Liver (tissue), 9 donors: ENCODE measurements around the gene PFAS. TPM values are rescaled to one million over a fixed set of nuclear protein-coding genes. Genes with fewer than 3 reads are reported as not detected.

ENCODE experiments used
- DNase-seq: peaks from one replicate; pipeline ENCODE4 v3.0.0-alpha.2; 2017; ENCODE audit warnings: low spot score
- H3K27ac ChIP-seq, 2 donors: one replicate each; pipeline ENCODE4 v1.7.0; 2013; ENCODE audit warnings: inconsistent platforms in 2 of 2, low read length in 2 of 2, control low read depth in 1 of 2, low read depth in 1 of 2, mild to moderate bottlenecking in 1 of 2
- H3K27me3 ChIP-seq, 4 donors: one replicate each; pipeline versions ENCODE4 v1.6.1 to v1.7.0; 2013; ENCODE audit warnings: low read length in 3 of 4, inconsistent platforms in 1 of 4, mild to moderate bottlenecking in 1 of 4, moderate library complexity in 1 of 4; ENCODE audit not compliant: control insufficient read depth in 4 of 4, insufficient read depth in 4 of 4
- H3K36me3 ChIP-seq, 4 donors: one replicate each; pipeline versions ENCODE4 v1.6.1 to v1.7.0; 2013; ENCODE audit warnings: low read length in 3 of 4, mild to moderate bottlenecking in 3 of 4, low read depth in 1 of 4, moderate library complexity in 1 of 4; ENCODE audit not compliant: control insufficient read depth in 4 of 4, insufficient read depth in 3 of 4
- H3K4me1 ChIP-seq, 4 donors: one replicate each; pipeline versions ENCODE4 v1.6.1 to v1.7.0; 2013; ENCODE audit warnings: low read length in 3 of 4, mild to moderate bottlenecking in 3 of 4, moderate library complexity in 1 of 4; ENCODE audit not compliant: control insufficient read depth in 4 of 4, insufficient read depth in 4 of 4
- H3K4me3 ChIP-seq, 3 donors: one replicate each; pipeline versions ENCODE4 v1.6.1 to v1.7.0; 2013; ENCODE audit warnings: low read length in 3 of 3, control low read depth in 1 of 3, low read depth in 1 of 3, mild to moderate bottlenecking in 1 of 3
- H3K9ac ChIP-seq, 2 donors: one replicate each; pipeline ENCODE4 v1.7.0; 2013; ENCODE audit warnings: low read length in 2 of 2, mild to moderate bottlenecking in 2 of 2, moderate library complexity in 2 of 2, control low read depth in 1 of 2, low read depth in 1 of 2
- H3K9me3 ChIP-seq, 4 donors: one replicate each; pipeline versions ENCODE4 v1.6.1 to v1.7.0; 2013; ENCODE audit warnings: low read length in 3 of 4; ENCODE audit not compliant: control insufficient read depth in 4 of 4
- ATF3 ChIP-seq: IDR thresholded peaks from 2 replicates; pipeline ENCODE4 v1.6.1; 2016; ENCODE audit warnings: antibody characterized with exemption
- CTCF ChIP-seq: fragments of 150-350 bp; IDR thresholded peaks from 2 replicates; pipeline ENCODE4 v1.5.1; 2017; ENCODE audit warnings: improper control_type of control experiment, low read depth, low read length; ENCODE audit not compliant: missing input control
- EGR1 ChIP-seq, 2 donors: IDR thresholded peaks; 2 replicates each; pipeline ENCODE4 v1.6.1; 2016 to 2018; ENCODE audit warnings: antibody characterized with exemption in 2 of 2, low read depth in 2 of 2
- FOXA1 ChIP-seq: IDR thresholded peaks from 2 replicates; pipeline ENCODE4 v1.6.1; 2016; ENCODE audit warnings: antibody characterized with exemption
- FOXA2 ChIP-seq: IDR thresholded peaks from 2 replicates; pipeline ENCODE4 v1.6.1; 2016; ENCODE audit warnings: antibody characterized with exemption
- GABPA ChIP-seq, 2 donors: IDR thresholded peaks in 1 of 2; conservative IDR thresholded peaks in 1 of 2; 2 replicates each; pipeline ENCODE4 v1.6.1; 2016; ENCODE audit warnings: antibody characterized with exemption in 2 of 2, mild to moderate bottlenecking in 1 of 2, moderate library complexity in 1 of 2
- HNF4A ChIP-seq, 2 donors: conservative IDR thresholded peaks; 2 replicates each; pipeline ENCODE4 v1.6.1; 2016; ENCODE audit warnings: antibody characterized with exemption in 2 of 2, mild to moderate bottlenecking in 2 of 2
- HNF4G ChIP-seq: IDR thresholded peaks from 2 replicates; pipeline ENCODE4 v1.6.1; 2016; ENCODE audit warnings: antibody characterized with exemption
- JUND ChIP-seq, 2 donors: IDR thresholded peaks; 2 replicates each; pipeline ENCODE4 v1.6.1; 2016; ENCODE audit warnings: antibody characterized with exemption in 2 of 2
- MAX ChIP-seq: IDR thresholded peaks from 2 replicates; pipeline ENCODE4 v1.6.1; 2016; ENCODE audit warnings: antibody characterized with exemption
- NR2F2 ChIP-seq: IDR thresholded peaks from 2 replicates; pipeline ENCODE4 v1.6.1; 2016; ENCODE audit warnings: antibody characterized with exemption
- RAD21 ChIP-seq, 2 donors: IDR thresholded peaks; 2 replicates each; pipeline ENCODE4 v1.6.1; 2016; ENCODE audit warnings: antibody characterized with exemption in 2 of 2, mild to moderate bottlenecking in 2 of 2
- REST ChIP-seq: IDR thresholded peaks from 2 replicates; pipeline ENCODE4 v1.6.1; 2016; ENCODE audit warnings: antibody characterized with exemption, mild to moderate bottlenecking
- RXRA ChIP-seq, 2 donors: IDR thresholded peaks; 2 replicates each; pipeline ENCODE4 v1.6.1; 2017 to 2018; ENCODE audit warnings: antibody characterized with exemption in 2 of 2, mild to moderate bottlenecking in 1 of 2
- SP1 ChIP-seq: IDR thresholded peaks from 2 replicates; pipeline ENCODE4 v1.6.1; 2018; ENCODE audit warnings: antibody characterized with exemption, mild to moderate bottlenecking
- TAF1 ChIP-seq: conservative IDR thresholded peaks from 2 replicates; pipeline ENCODE4 v1.6.1; 2016; ENCODE audit warnings: antibody characterized with exemption, mild to moderate bottlenecking
- YY1 ChIP-seq: IDR thresholded peaks from 2 replicates; pipeline ENCODE4 v1.6.1; 2016; ENCODE audit warnings: antibody characterized with exemption, mild to moderate bottlenecking
- ZBTB33 ChIP-seq: IDR thresholded peaks from 2 replicates; pipeline ENCODE4 v1.6.1; 2016; ENCODE audit warnings: antibody characterized with exemption
- WGBS: extraction: QIAGEN DNeasy Blood & Tissue Kit; methylation state at CpG from one replicate; pipeline ENCODE4 v1.1.7; 2013; 5-methylcytosine and 5-hydroxymethylcytosine counted together
- polyA plus RNA-seq, 2 donors: library from polyadenylated mRNA; stranded (reverse) in 1 of 2; unstranded in 1 of 2; fragments of 200-250 nt in 1 of 2; fragments of >200 nt in 1 of 2; fragmentation: Nextera tagmentation in 1 of 2; extraction: Ambion mirVana in 1 of 2; gene quantifications; one replicate each; pipeline versions ENCODE4 v1.2.1 to v1.2.3, GENCODE V29; 2013 to 2015
- total RNA-seq, 2 donors: library from RNA; depleted of rRNA; stranded (reverse); fragments of >200 nt; gene quantifications; one replicate each; pipeline ENCODE4 v1.2.3, GENCODE V29; 2014
- donor health status: healthy.
- donor health status: healthy.
- donor health status: healthy.
- donor health status: healthy.
- donor health status: healthy.

PFAS gene
- total RNA-seq (10 to 100 TPM; 13.7 to 18.5 TPM), polyA plus RNA-seq (1 to 10 TPM; 6.0 to 7.9 TPM)

GRCh38 chr17:8248751-8249607 is at the start of gene PFAS:
Gene PFAS, plus strand, starts transcription at chr17:8249289. Its CDS starts 4,649 bp downstream, at chr17:8253938.
- no peaks in the 10 kb centered on the region for H3K27me3 ChIP-seq
- TF ChIP-seq GABPA (IDR thresholded peaks at IDR 0.05 in 1 of 2, conservative IDR thresholded peaks at IDR 0.05 in 1 of 2) (peak in 1 of 2 donors; percentile 46), MAX (peak; percentile 96), FOXA2 (no peak), EGR1 (IDR thresholded peaks at IDR 0.05; ENCODE audit: low read depth in 2 of 2) (peak; percentile 26 to 38), ZBTB33 (peak; percentile 85), RAD21 (IDR thresholded peaks at IDR 0.05) (peak in 1 of 2 donors; percentile 3), JUND (IDR thresholded peaks at IDR 0.05) (peak in 1 of 2 donors; percentile 7), FOXA1 (no peak), SP1 (peak; percentile 85), YY1 (peak; percentile 87), ATF3 (peak; percentile 61), HNF4G (no peak), HNF4A (conservative IDR thresholded peaks at IDR 0.05) (peak; percentile 53 to 60), RXRA (IDR thresholded peaks at IDR 0.05) (peak; percentile 64 to 67), TAF1 (peak; percentile 50), REST (peak; percentile 55), NR2F2 (peak; percentile 40), CTCF (no peak)

More at GRCh38 chr17:8248751-8249607, at the start of gene PFAS:
- DNase-seq = peak; percentile 97
- Histone ChIP-seq H3K27ac (peak within 1 kb of the TSS; percentile 100), H3K9me3 (no peaks in the 10 kb centered on the region), H3K9ac (peak within 1 kb of the TSS; percentile 91 to 98), H3K36me3 (peaks cover 0 to 5% (median 1%) of the 10 kb centered on the region in 4 donors), H3K4me1 (peaks cover 0 to 20% (median 11%) of the 10 kb centered on the region in 4 donors), H3K4me3 (peak within 1 kb of the TSS; percentile 70 to 98 (median 80))
- WGBS = under 1% methylated on average over 58 of the region's 58 CpGs
